Skeletal muscle tissue (tissue), 4 donors: ENCODE results near the gene ADGRB3. TPM values are rescaled to one million over a fixed set of nuclear protein-coding genes. Genes with fewer than 3 reads are reported as not detected.

ENCODE experiments used
- H3K27ac ChIP-seq: one replicate; pipeline ENCODE4 v1.7.0; 2013; ENCODE audit warnings: mild to moderate bottlenecking, low read depth, low read length, inconsistent platforms
- H3K27me3 ChIP-seq, 3 donors: one replicate each; pipeline ENCODE4 v1.7.0; 2013; ENCODE audit warnings: low read length in 3 of 3; ENCODE audit not compliant: control insufficient read depth in 3 of 3, insufficient read depth in 3 of 3
- H3K36me3 ChIP-seq, 3 donors: one replicate each; pipeline ENCODE4 v1.7.0; 2013; ENCODE audit warnings: low read length in 3 of 3; ENCODE audit not compliant: control insufficient read depth in 3 of 3, insufficient read depth in 3 of 3
- H3K4me1 ChIP-seq, 3 donors: one replicate each; pipeline ENCODE4 v1.7.0; 2013; ENCODE audit warnings: low read length in 3 of 3, mild to moderate bottlenecking in 3 of 3; ENCODE audit not compliant: control insufficient read depth in 3 of 3, insufficient read depth in 3 of 3
- H3K4me3 ChIP-seq, 3 donors: one replicate each; pipeline ENCODE4 v1.7.0; 2013; ENCODE audit warnings: low read length in 3 of 3
- H3K9ac ChIP-seq, 3 donors: one replicate each; pipeline ENCODE4 v1.7.0; 2013; ENCODE audit warnings: low read length in 3 of 3, mild to moderate bottlenecking in 3 of 3, moderate library complexity in 2 of 3, low read depth in 1 of 3
- H3K9me3 ChIP-seq, 3 donors: one replicate each; pipeline ENCODE4 v1.7.0; 2013; ENCODE audit warnings: low read length in 3 of 3; ENCODE audit not compliant: control insufficient read depth in 3 of 3
- total RNA-seq: library from RNA; depleted of rRNA; stranded (reverse); fragments of >200 nt; gene quantifications from one replicate; pipeline ENCODE4 v1.2.3, GENCODE V29; 2014
- donor health status: Osteomylitis.

The ADGRB3 gene
- total RNA-seq, 1 donor from 2014 or later = 3.1 TPM

GRCh38 chr6:69338431-69339162, 703.5 kb downstream of the ADGRB3 start:
- no peaks in the 10 kb centered on the region for H3K36me3 ChIP-seq
- no peak overlapping the region for H3K4me3 ChIP-seq
- H3K9me3 ChIP-seq = no peaks in the 10 kb centered on the region
- no peaks in the 10 kb centered on the region for H3K4me1 ChIP-seq
- no peaks in the 10 kb centered on the region for H3K27me3 ChIP-seq
- H3K9ac ChIP-seq = no peak overlapping the region
- H3K27ac ChIP-seq = no peak overlapping the region

DNA sequence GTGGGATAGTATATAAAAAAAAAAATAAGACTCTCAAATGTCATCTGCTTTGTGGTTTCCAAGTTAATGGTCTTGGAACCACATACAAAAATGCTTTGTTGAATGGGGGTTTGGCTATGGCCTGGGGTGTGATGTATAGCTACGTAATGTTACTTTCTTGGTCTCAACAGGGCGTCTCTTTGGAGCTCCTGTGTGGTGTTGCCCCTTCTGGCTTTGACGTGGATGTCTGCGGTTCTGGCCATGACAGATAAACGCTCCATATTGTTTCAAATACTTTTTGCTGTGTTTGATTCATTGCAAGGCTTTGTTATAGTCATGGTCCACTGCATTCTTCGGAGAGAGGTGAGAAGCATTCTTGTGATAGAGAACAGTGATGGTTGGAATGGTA, 704.1 kb downstream of the ADGRB3 start:
- Histone ChIP-seq H3K27ac (no peak overlapping the region), H3K27me3 (no peaks in the 10 kb centered on the region)

GRCh38 chr6:69340196-69340595, 705.1 kb downstream of the ADGRB3 start:
- Histone ChIP-seq H3K36me3 (no peaks in the 10 kb centered on the region), H3K4me1 (no peaks in the 10 kb centered on the region), H3K27me3 (no peaks in the 10 kb centered on the region), H3K9ac (no peak overlapping the region), H3K27ac (no peak overlapping the region), H3K9me3 (no peaks in the 10 kb centered on the region), H3K4me3 (no peak overlapping the region)

More for the DNA sequence above, 704.1 kb downstream of the ADGRB3 start:
- Histone ChIP-seq H3K4me3 (no peak overlapping the region), H3K36me3 (no peaks in the 10 kb centered on the region), H3K9ac (no peak overlapping the region), H3K4me1 (no peaks in the 10 kb centered on the region), H3K9me3 (no peaks in the 10 kb centered on the region)

DNA sequence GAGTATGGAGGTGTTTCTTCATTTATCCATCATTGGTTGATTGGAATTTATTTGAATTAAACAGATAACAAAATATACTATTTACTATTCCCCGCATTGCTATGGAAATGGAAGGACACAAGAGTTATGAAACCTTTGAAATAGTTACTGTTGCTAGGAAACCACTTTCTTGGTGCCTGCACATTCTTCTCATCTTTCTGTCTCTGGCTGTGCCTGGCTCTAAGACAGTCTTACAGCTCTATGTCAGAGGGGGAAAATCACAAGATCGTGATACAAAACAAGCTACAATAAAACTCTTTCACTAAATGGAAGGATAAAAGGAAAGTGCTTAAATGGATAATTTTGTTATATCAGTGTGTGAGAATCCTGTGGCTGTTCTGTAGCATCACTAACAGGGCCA, 708.8 kb downstream of the ADGRB3 start:
- no peak overlapping the region for H3K9ac ChIP-seq
- no peaks in the 10 kb centered on the region for H3K36me3 ChIP-seq
- H3K27me3 ChIP-seq = no peaks in the 10 kb centered on the region
- H3K4me1 ChIP-seq = no peaks in the 10 kb centered on the region
- H3K27ac ChIP-seq = no peak overlapping the region
- no peaks in the 10 kb centered on the region for H3K9me3 ChIP-seq
- no peak overlapping the region for H3K4me3 ChIP-seq

DNA sequence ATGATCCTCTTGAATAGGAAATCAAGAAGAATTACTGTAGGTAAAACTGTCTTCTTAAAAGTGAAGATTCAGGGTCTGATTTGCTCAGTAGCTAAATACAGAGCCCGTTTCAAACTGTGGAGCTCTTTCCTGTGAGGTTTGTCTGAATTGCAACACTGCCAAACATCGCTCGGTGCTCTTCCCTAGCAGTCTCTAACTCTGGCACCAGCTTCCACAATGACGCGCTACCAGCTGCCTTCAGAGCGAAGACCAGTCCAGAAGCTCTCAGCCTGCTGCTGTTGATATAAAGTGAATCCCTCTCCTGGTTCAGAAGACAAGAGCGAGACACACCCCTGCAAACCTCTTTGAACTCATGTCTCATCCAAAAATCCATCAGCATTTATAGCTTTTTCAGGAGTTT, 714.7 kb downstream of the ADGRB3 start:
- Histone ChIP-seq H3K27me3 (no peaks in the 10 kb centered on the region), H3K9ac (no peak overlapping the region), H3K27ac (no peak overlapping the region), H3K4me3 (no peak overlapping the region), H3K4me1 (no peaks in the 10 kb centered on the region), H3K36me3 (no peaks in the 10 kb centered on the region), H3K9me3 (no peaks in the 10 kb centered on the region)

DNA sequence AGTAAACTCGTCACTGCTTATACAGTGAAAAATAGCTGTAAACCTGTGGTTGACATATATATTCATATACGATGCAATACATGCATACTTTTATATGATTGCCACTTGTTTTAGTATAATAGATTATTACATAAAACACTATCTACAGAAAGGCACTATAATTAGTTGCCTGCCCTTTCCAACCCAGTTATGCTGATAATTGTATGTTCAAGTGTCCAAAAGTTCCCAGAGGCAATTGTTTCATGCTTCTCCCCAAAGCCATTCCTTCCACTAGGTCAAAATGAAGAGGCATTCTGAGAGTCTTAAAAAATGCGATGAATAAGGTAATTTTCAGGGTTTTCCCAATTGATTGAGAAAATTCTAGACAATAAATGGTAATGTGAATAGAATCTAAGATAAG, 727.1 kb downstream of the ADGRB3 start:
- Histone ChIP-seq H3K9ac (no peak overlapping the region), H3K4me1 (no peaks in the 10 kb centered on the region), H3K27ac (no peak overlapping the region), H3K27me3 (no peaks in the 10 kb centered on the region), H3K36me3 (no peaks in the 10 kb centered on the region), H3K9me3 (no peaks in the 10 kb centered on the region), H3K4me3 (no peak overlapping the region)

- Histone ChIP-seq H3K36me3 (no peaks in the 10 kb centered on the region), H3K9ac (no peak overlapping the region), H3K9me3 (no peaks in the 10 kb centered on the region), H3K4me1 (no peaks in the 10 kb centered on the region), H3K27ac (no peak overlapping the region), H3K27me3 (no peaks in the 10 kb centered on the region), H3K4me3 (no peak overlapping the region)
Measured at GRCh38 chr6:69366831-69367230, 731.7 kb downstream of the ADGRB3 start.

DNA sequence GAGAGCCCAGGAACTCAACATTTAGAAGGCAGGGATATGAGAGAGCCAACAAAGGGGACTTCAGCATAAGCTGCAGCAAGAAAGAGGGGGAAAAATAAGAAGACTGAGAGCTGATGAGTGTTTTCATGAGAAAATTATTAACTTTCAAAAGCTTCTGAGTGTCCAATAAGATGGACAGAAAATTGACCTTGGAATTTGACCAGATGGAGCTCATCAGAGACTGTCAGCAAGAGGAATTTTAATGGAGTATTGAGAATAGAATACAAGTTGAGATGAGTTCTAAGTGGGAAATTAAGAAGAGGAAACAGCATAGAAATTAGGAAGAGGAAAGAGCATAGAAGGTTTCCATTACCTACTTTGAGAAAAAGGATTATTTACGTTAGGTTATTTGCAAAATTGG, 733.5 kb downstream of the ADGRB3 start:
- no peak overlapping the region for H3K4me3 ChIP-seq

DNA sequence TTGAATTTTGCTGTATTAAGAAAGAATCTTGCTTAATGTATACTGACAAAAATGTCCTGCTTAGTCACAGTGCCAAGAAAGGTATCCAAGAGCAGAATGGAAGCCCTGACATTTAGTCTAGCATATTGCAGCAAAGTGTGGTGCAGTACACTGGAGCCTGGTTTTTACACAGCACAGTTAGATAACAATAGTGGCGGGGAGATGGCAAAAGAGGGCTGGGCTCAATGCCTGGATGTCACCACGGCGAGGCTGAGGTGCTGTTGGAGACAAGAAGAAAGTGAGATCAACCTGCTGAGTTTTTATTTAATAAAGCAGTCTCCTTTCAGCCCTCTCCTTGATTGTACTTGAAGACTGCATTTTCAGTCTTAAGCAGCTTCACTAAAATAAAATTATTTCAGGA, 735.7 kb downstream of the ADGRB3 start:
- Histone ChIP-seq H3K4me1 (no peaks in the 10 kb centered on the region), H3K9ac (no peak overlapping the region), H3K4me3 (no peak overlapping the region), H3K27ac (no peak overlapping the region), H3K27me3 (no peaks in the 10 kb centered on the region), H3K36me3 (no peaks in the 10 kb centered on the region), H3K9me3 (no peaks in the 10 kb centered on the region)

More for the DNA sequence above, 733.5 kb downstream of the ADGRB3 start:
- Histone ChIP-seq H3K9ac (no peak overlapping the region), H3K27me3 (no peaks in the 10 kb centered on the region), H3K4me1 (no peaks in the 10 kb centered on the region), H3K36me3 (no peaks in the 10 kb centered on the region), H3K27ac (no peak overlapping the region), H3K9me3 (no peaks in the 10 kb centered on the region)

GRCh38 chr6:69378326-69378725, 743.2 kb downstream of the ADGRB3 start:
- H3K4me3 ChIP-seq = no peak overlapping the region
- no peaks in the 10 kb centered on the region for H3K9me3 ChIP-seq
- no peak overlapping the region for H3K9ac ChIP-seq
- no peaks in the 10 kb centered on the region for H3K36me3 ChIP-seq
- H3K4me1 ChIP-seq = no peaks in the 10 kb centered on the region
- H3K27me3 ChIP-seq = no peaks in the 10 kb centered on the region
- H3K27ac ChIP-seq = no peak overlapping the region
